Mammary microvascular endothelial cell (primary cell): Measurements from ENCODE around the gene TSPAN18. TPM values are rescaled to one million over a fixed set of nuclear protein-coding genes. Genes with fewer than 3 reads are reported as not detected.

ENCODE experiments used
- total RNA-seq: library from RNA; depleted of rRNA; stranded (reverse); fragments of >200 nt; gene quantifications from 2 replicates; pipeline ENCODE4 v1.2.3, GENCODE V29; 2015

The TSPAN18 gene, protein sequence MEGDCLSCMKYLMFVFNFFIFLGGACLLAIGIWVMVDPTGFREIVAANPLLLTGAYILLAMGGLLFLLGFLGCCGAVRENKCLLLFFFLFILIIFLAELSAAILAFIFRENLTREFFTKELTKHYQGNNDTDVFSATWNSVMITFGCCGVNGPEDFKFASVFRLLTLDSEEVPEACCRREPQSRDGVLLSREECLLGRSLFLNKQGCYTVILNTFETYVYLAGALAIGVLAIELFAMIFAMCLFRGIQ
- 24.3 and 29.4 TPM in 2 replicates for total RNA-seq

GRCh38 chr11:44726283-44727113 lies at the start of gene TSPAN18:
TSS of gene TSPAN18 (plus strand) at chr11:44726962. CDS start at chr11:44906417, 179,455 bp downstream.

DNA sequence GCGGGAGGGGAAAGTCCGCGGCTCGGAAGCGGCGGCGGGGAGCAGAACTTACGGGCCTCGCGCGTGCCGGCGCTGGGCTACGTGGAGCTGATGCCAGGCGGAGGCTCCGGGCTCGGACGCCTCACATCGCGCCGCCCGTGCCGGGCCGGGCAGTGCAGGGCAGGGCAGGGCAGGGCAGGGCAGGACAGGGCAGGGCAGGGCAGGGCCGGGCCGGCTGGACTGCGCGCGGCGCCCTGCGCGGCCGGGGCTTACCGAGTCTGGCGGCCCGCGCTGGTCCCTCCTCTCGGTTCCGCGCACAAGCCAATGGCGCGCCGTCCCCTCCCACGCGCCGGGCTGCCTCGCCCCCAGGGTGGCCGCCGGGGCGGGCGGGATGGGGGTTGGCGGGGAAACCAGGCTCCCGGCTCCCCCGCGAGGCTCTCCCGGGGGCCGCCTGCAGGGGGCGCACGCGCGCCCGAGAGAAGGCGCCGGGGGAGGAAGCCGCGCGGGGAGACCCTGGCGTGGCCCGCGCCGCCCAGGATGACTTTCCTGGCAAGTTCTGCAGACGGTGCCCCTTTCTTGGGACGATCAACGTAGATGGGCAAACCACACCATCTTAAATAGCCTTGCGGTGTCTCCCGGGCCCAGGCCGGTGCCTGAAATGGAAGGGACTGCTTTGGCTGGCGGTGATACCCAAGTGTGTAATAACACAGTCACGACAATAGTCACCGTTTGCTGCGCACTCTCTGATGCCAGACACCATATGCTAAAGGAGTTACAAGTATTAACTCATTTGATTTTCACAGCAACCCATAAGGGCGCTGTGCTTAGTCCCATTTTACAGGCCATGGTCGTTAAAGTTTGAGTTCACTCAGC lies 224.1 kb downstream of the TSPAN18 start, which contains the start of gene TP53I11:
TSS of gene TP53I11 (minus strand) at position 259 of the 852 bp plus-strand sequence. CDS start 12,548 bp downstream, outside the sequence.

Other genes with a start within 250 kb of the TSPAN18 start
- gene CD82, start 161.3 kb upstream of the TSPAN18 start, total RNA-seq = 11.1 and 14.0 TPM in 2 replicates
- 33.1 and 43.7 TPM in 2 replicates for gene TP53I11, start 223.9 kb downstream of the TSPAN18 start, total RNA-seq